Activated naive CD8-positive, alpha-beta T cell treated with anti-CD3 and anti-CD28 coated beads, Interleukin-2, amount 10 ng/mL, durations not matched to agents 7 days and 5 days (primary cell): ENCODE measurements around the gene TMEM87B. TPM values are rescaled to one million over a fixed set of nuclear protein-coding genes. Genes with fewer than 3 reads are reported as not detected.

ENCODE experiments used
- ATAC-seq: fragments of 150-1000 bp; cut with Tn5 transposase; one replicate; pipeline ENCODE4 v1.10.0; 2021; ENCODE audit warnings: low read depth, moderate library complexity
- POLR2A ChIA-PET: fragments of 350-600 bp; sonication (Branson Sonifier 250); formaldehyde crosslinking; loops from one replicate; lab custom pipeline; 2021; ENCODE audit warnings: antibody characterized with exemption; lab: Charles Lee
- DNase-seq: peaks from one replicate; pipeline ENCODE4 v3.0.0; 2021
- H3K27ac Mint-ChIP-seq: one replicate; pipeline ENCODE4 v1.8.0; 2022; ENCODE audit warnings: mild to moderate bottlenecking, mixed read lengths
- H3K27me3 Mint-ChIP-seq: one replicate; pipeline ENCODE4 v1.8.0; 2022; ENCODE audit warnings: mild to moderate bottlenecking, moderate library complexity, mixed read lengths
- H3K36me3 Mint-ChIP-seq: one replicate; pipeline ENCODE4 v1.8.0; 2021; ENCODE audit warnings: mild to moderate bottlenecking, mixed read lengths
- H3K4me1 Mint-ChIP-seq: one replicate; pipeline ENCODE4 v1.8.0; 2021; ENCODE audit warnings: mixed read lengths
- H3K4me3 Mint-ChIP-seq: one replicate; pipeline ENCODE4 v1.8.0; 2022; ENCODE audit warnings: mild to moderate bottlenecking, moderate library complexity, mixed read lengths
- H3K9me3 Mint-ChIP-seq: one replicate; pipeline ENCODE4 v1.8.0; 2021; ENCODE audit warnings: mixed read lengths
- total RNA-seq, 2 experiments: library from RNA; stranded (reverse); gene quantifications; one replicate each; pipeline ENCODE4 v1.2.3, GENCODE V29; 2021

Gene TMEM87B
- total RNA-seq, 2 experiments from 2014 or later: 20.1 to 24.2 TPM

DNA sequence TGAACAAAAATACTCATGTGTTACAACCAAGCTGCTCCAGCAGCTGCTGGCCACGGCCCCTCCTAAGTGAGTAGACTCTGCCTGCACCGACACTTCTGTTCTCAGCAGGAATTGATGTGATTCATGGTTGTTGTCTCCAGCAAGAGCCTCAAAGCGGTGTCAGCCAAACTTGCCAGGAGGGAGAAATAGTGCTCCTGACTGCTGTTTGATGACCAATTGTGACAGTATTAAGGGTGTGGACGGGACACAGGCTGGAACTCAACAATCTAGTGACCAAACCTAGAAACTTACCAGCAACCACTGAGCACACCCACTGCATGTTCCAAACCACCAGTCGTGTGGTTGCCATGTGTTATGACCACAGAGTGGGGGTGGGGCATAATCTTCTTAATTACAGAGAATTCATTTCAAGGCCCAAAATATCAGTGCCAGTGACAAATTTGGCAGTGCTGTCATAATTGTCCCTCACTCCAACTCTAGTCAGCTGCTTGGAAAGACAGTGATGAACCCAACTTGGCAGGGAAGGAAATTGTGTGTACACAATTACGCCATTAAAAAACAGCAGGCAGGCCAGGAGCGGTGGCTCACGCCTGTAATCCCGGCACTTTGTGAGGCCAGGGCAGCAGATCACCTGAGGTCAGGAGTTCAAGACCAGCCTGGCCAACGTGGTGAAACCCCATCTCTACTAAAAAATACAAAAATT, 113.5 kb downstream of the TMEM87B start:
- Mint-ChIP-seq H3K36me3 (no peaks in the 10 kb centered on the region), H3K4me1 (peaks cover 2% of the 10 kb centered on the region), H3K9me3 (no peaks in the 10 kb centered on the region), H3K4me3 (no peak overlapping the region), H3K27me3 (peaks cover 11% of the 10 kb centered on the region), H3K27ac (no peak overlapping the region)
- ATAC-seq: no peak
- DNase-seq: no peak
- POLR2A ChIA-PET: no interaction called here

Other genes with a start within 250 kb of the TMEM87B start
- gene ANAPC1, start 171.1 kb upstream of the TMEM87B start, total RNA-seq: 10 to 100 TPM; 55.9 to 58.8 TPM
- gene MERTK, start 156.7 kb upstream of the TMEM87B start, total RNA-seq: under 1 TPM; 0.74 to 0.89 TPM
- 1 to 10 TPM; 1.1 to 1.8 TPM for gene FBLN7, start 83.1 kb downstream of the TMEM87B start, total RNA-seq
- gene ZC3H8, start 199.8 kb downstream of the TMEM87B start, total RNA-seq: 10 to 100 TPM; 15.7 to 17.1 TPM
- 10 to 100 TPM; 21.3 to 22.5 TPM for gene ZC3H6, start 220.3 kb downstream of the TMEM87B start, total RNA-seq